Astrocyte (in vitro differentiated cells and primary cell): Measurements from ENCODE around the gene GPR68.

ENCODE experiments used
- EZH2 ChIP-seq: IDR thresholded peaks from 2 replicates; pipeline ENCODE4 v1.6.1; 2012; ENCODE audit warnings: mild to moderate bottlenecking, low read length, inconsistent platforms; ENCODE audit not compliant: insufficient read depth
- TF ChIP-seq, protein P1 (sequence below): IDR thresholded peaks from 2 replicates; pipeline ENCODE4 v1.5.1; 2011; ENCODE audit warnings: low read depth, mild to moderate bottlenecking, inconsistent platforms, low read length, moderate library complexity; ENCODE audit not compliant: insufficient read depth

DNA sequence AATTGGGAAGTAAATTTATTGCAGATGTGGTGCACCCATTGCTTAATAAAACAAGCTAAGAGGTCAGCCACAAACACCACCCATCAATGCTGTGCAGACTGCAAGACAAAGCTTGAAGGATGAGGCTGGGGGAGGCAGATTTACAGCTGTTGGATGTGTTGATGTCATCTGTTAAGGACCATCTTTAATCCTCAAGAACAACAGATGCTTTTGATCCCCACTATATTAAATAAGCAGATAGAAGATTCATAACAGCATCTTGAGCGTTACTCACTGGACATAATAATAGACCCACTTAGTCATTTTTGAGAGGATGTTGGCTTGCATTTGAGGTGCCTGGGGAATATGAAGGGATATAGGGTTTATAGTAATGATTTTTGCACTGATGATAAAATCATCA lies 58.8 kb downstream of the GPR68 start:
- TF ChIP-seq, protein P1, sequence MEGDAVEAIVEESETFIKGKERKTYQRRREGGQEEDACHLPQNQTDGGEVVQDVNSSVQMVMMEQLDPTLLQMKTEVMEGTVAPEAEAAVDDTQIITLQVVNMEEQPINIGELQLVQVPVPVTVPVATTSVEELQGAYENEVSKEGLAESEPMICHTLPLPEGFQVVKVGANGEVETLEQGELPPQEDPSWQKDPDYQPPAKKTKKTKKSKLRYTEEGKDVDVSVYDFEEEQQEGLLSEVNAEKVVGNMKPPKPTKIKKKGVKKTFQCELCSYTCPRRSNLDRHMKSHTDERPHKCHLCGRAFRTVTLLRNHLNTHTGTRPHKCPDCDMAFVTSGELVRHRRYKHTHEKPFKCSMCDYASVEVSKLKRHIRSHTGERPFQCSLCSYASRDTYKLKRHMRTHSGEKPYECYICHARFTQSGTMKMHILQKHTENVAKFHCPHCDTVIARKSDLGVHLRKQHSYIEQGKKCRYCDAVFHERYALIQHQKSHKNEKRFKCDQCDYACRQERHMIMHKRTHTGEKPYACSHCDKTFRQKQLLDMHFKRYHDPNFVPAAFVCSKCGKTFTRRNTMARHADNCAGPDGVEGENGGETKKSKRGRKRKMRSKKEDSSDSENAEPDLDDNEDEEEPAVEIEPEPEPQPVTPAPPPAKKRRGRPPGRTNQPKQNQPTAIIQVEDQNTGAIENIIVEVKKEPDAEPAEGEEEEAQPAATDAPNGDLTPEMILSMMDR, result no peak
- no peak for TF ChIP-seq EZH2
